HepG2 (cell line): Measurements from ENCODE around the gene RCE1. TPM values are rescaled to one million over a fixed set of nuclear protein-coding genes. Genes with fewer than 3 reads are reported as not detected.

Source experiments
- ATAC-seq: fragments of 200-7000 bp; cut with Tn5 transposase; 3 replicates; pipeline ENCODE4 v1.9.1; 2020; ENCODE audit warnings: mild to moderate bottlenecking, moderate library complexity
- BruUV-seq: library from RNA; stranded (reverse); fragments of 400-500 nt; replicated peaks from 2 replicates; lab custom pipeline; 2021; lab: Mats Ljungman, UMichigan
- CTCF ChIA-PET: fragments of 300-600 bp; formaldehyde crosslinking; extraction: SDS; loops from one replicate; lab custom pipeline; 2021; ENCODE audit warnings: low total read pairs, inconsistent platforms, low intra/inter-chr PET ratio; lab: Yijun Ruan, JAX
- POLR2A ChIA-PET: fragments of 350-600 bp; sonication (Branson Sonifier 250); formaldehyde crosslinking; loops from one replicate; lab custom pipeline; 2020; ENCODE audit warnings: antibody characterized with exemption, inconsistent platforms; lab: Yijun Ruan, JAX
- DNase-seq: peaks from one replicate; pipeline ENCODE4 v3.0.0-alpha.2; 2015; ENCODE audit warnings: low spot score
- FAIRE-seq: peaks from 3 replicates; lab custom pipeline; 2011; peaks lifted over from hg19 to GRCh38; lab: Jason Lieb, UNC
- H2AFZ ChIP-seq: one replicate; pipeline ENCODE4 v1.6.1; 2011; ENCODE audit warnings: low read length, inconsistent platforms
- H3K27ac ChIP-seq: fragments of 300-600 bp; 3 replicates; pipeline ENCODE4 v1.8.0; 2011; ENCODE audit warnings: mixed run types, mild to moderate bottlenecking, mixed read lengths, low read length, inconsistent platforms; ENCODE audit not compliant: insufficient read depth; ENCODE audit errors: extremely low read length
- H3K27me3 ChIP-seq, 2 experiments: fragments of 200-600 bp in 1 of 2; 2 replicates in 1 of 2; 3 replicates in 1 of 2; pipeline versions ENCODE4 v1.6.0 to v1.8.0; 2011; ENCODE audit warnings: low read length in 2 of 2, mild to moderate bottlenecking in 2 of 2, moderate library complexity in 2 of 2, inconsistent platforms in 1 of 2; ENCODE audit not compliant: insufficient read depth in 2 of 2, control insufficient read depth in 1 of 2
- H3K36me3 ChIP-seq, 2 experiments: fragments of 200-600 bp in 1 of 2; replicated peaks in 1 of 2; 2 replicates in 1 of 2; 3 replicates in 1 of 2; pipeline versions ENCODE4 v1.5.1 to v1.8.0; 2011; ENCODE audit warnings: low read length in 2 of 2, inconsistent platforms in 1 of 2; ENCODE audit not compliant: insufficient read depth in 2 of 2, control insufficient read depth in 1 of 2
- H3K4me1 ChIP-seq: 2 replicates; pipeline ENCODE4 v1.5.1; 2012; ENCODE audit warnings: low read length, inconsistent platforms; ENCODE audit not compliant: insufficient read depth
- H3K4me2 ChIP-seq: 2 replicates; pipeline ENCODE4 v1.6.0; 2011; ENCODE audit warnings: low read depth, low read length, inconsistent platforms
- H3K4me3 ChIP-seq, 3 experiments: fragments of 200-600 bp in 1 of 3; sonication (generic), shearing (Covaris generic) in 1 of 3; replicated peaks in 1 of 3; 2 replicates each; pipeline ENCODE4 v1.5.1; 2011 to 2016; ENCODE audit warnings: low read length in 3 of 3, inconsistent platforms in 2 of 3, low read depth in 2 of 3, mild to moderate bottlenecking in 2 of 3, control low read depth in 1 of 3, mixed read lengths in 1 of 3; ENCODE audit not compliant: insufficient read depth in 1 of 3
- H3K79me2 ChIP-seq: one replicate; pipeline ENCODE4 v1.6.1; 2011; ENCODE audit warnings: low read length, inconsistent platforms; ENCODE audit not compliant: insufficient read depth
- H3K9ac ChIP-seq: 2 replicates; pipeline ENCODE4 v1.6.0; 2011; ENCODE audit warnings: mild to moderate bottlenecking, low read depth, low read length, inconsistent platforms; ENCODE audit not compliant: insufficient read depth
- H3K9me3 ChIP-seq: 2 replicates; pipeline ENCODE4 v1.5.1; 2012; ENCODE audit warnings: mild to moderate bottlenecking, low read length
- H4K20me1 ChIP-seq: 2 replicates; pipeline ENCODE4 v1.6.0; 2011; ENCODE audit warnings: inconsistent platforms, mild to moderate bottlenecking, low read length, moderate library complexity; ENCODE audit not compliant: insufficient read depth
- AKAP8 ChIP-seq: sonication (generic); formaldehyde crosslinking; IDR thresholded peaks from 2 replicates; pipeline ENCODE4 v1.5.1; 2020; ENCODE audit warnings: mild to moderate bottlenecking, missing genetic modification reagents
- ELF3 ChIP-seq: IDR thresholded peaks from 2 replicates; pipeline ENCODE4 v1.6.1; 2016; ENCODE audit warnings: missing genetic modification reagents, missing compliant biosample characterization
- FIP1L1 ChIP-seq: fragments of 200-400 bp; formaldehyde crosslinking; IDR thresholded peaks from 2 replicates; pipeline ENCODE4 v1.6.1; 2018; ENCODE audit warnings: low read depth, mild to moderate bottlenecking, low read length, moderate library complexity, borderline replicate concordance; ENCODE audit not compliant: insufficient read depth
- GLI4 ChIP-seq: sonication (generic); formaldehyde crosslinking; IDR thresholded peaks from 2 replicates; pipeline ENCODE4 v1.5.1; 2020; ENCODE audit warnings: missing genetic modification reagents, mild to moderate bottlenecking, moderate library complexity, borderline replicate concordance
- HNRNPH1 ChIP-seq: fragments of 200-400 bp; formaldehyde crosslinking; optimal IDR thresholded peaks from 2 replicates; pipeline ENCODE3; 2017; ENCODE audit warnings: mild to moderate bottlenecking, low read depth, low read length
- KDM2A ChIP-seq: sonication (generic); formaldehyde crosslinking; IDR thresholded peaks from 2 replicates; pipeline ENCODE4 v1.4.0; 2020; ENCODE audit warnings: low read depth, missing genetic modification reagents, borderline replicate concordance
- NCOR1 ChIP-seq: fragments of 200-600 bp; sonication (generic); IDR thresholded peaks from 2 replicates; pipeline ENCODE4 v1.7.0; 2017; ENCODE audit warnings: antibody characterized with exemption, low read length, borderline replicate concordance
- NR2C2 ChIP-seq: sonication (generic); formaldehyde crosslinking; IDR thresholded peaks from 2 replicates; pipeline ENCODE4 v1.4.0; 2020; ENCODE audit warnings: missing genetic modification reagents, mild to moderate bottlenecking, moderate library complexity, borderline replicate concordance
- NR2F1 ChIP-seq, 2 experiments: fragments of 450-650 bp in 1 of 2; formaldehyde crosslinking in 1 of 2; IDR thresholded peaks; 2 replicates each; pipeline versions ENCODE4 v1.5.0 to v1.6.1; 2016 to 2020; ENCODE audit warnings: mild to moderate bottlenecking in 1 of 2, missing compliant biosample characterization in 1 of 2, missing genetic modification reagents in 1 of 2, moderate library complexity in 1 of 2
- SALL1 ChIP-seq: sonication (generic); formaldehyde crosslinking; IDR thresholded peaks from 2 replicates; pipeline ENCODE4 v1.8.0; 2022; ENCODE audit warnings: mild to moderate bottlenecking, missing genetic modification reagents
- U2AF1 ChIP-seq: fragments of 200-400 bp; formaldehyde crosslinking; optimal IDR thresholded peaks from 2 replicates; pipeline ENCODE3; 2017; ENCODE audit warnings: mild to moderate bottlenecking, low read depth, low read length
- ZKSCAN5 ChIP-seq: sonication (generic); formaldehyde crosslinking; IDR thresholded peaks from 2 replicates; pipeline ENCODE4 v1.5.1; 2020; ENCODE audit warnings: mild to moderate bottlenecking, missing genetic modification reagents
- ZNF546 ChIP-seq: sonication (generic); formaldehyde crosslinking; conservative IDR thresholded peaks from 2 replicates; pipeline ENCODE4 v1.8.1; 2023; ENCODE audit warnings: mild to moderate bottlenecking, missing genetic modification reagents
- ZNF572 ChIP-seq: sonication (generic); formaldehyde crosslinking; IDR thresholded peaks from 2 replicates; pipeline ENCODE4 v1.5.1; 2020; ENCODE audit warnings: mild to moderate bottlenecking, missing genetic modification reagents
- ZNF776 ChIP-seq: sonication (generic); formaldehyde crosslinking; IDR thresholded peaks from 2 replicates; pipeline ENCODE4 v1.4.0; 2020; ENCODE audit warnings: mild to moderate bottlenecking, missing genetic modification reagents
- ZNF788 ChIP-seq: sonication (generic); formaldehyde crosslinking; IDR thresholded peaks from 2 replicates; pipeline ENCODE4 v1.5.0; 2020; ENCODE audit warnings: mild to moderate bottlenecking, missing genetic modification reagents, borderline replicate concordance
- WGBS: methylation state at CpG from one replicate; pipeline ENCODE4 v1.1.6; 2017; ENCODE audit warnings: low lambda C conversion rate; 5-methylcytosine and 5-hydroxymethylcytosine counted together
- in situ Hi-C: cut with HindIII; loops from 2 replicates; pipeline ENCODE4 v1.10.0; 2017; ENCODE audit warnings: low pct_unique_long_range_greater_than_20kb; ENCODE audit not compliant: extremely low pct_ligation_motif_present
- intact Hi-C: fragments of 100-400 bp; cut with micrococcal nuclease; formaldehyde crosslinking; loops from one replicate; pipeline ENCODE4 v1.10.0; 2022; ENCODE audit not compliant: unreplicated experiment
- polyA plus RNA-seq, 8 experiments: library from polyadenylated mRNA; depleted of rRNA in 3 of 8; stranded (reverse) in 7 of 8; unstranded in 1 of 8; fragments of >200 nt; fragmentation: Illumina TruSeq in 4 of 8; extraction: Trizol in 4 of 8; gene quantifications; 2 replicates each; pipeline versions ENCODE4 v1.2.1 to v1.2.3, GENCODE V29; 2011 to 2016; ENCODE audit warnings: low read depth in 4 of 8, missing spikeins in 1 of 8, mixed read lengths in 1 of 8; ENCODE audit not compliant: insufficient read depth in 1 of 8
- total RNA-seq, 5 experiments: library from RNA; depleted of rRNA; stranded (reverse); fragments of >200 nt; fragmentation: Illumina TruSeq; extraction: Trizol; gene quantifications; 2 replicates each; pipeline ENCODE4 v1.2.3, GENCODE V29; 2016; ENCODE audit warnings: low read depth in 1 of 5
- TF ChIP-seq, protein P1 (sequence below): sonication (generic); formaldehyde crosslinking; IDR thresholded peaks from 2 replicates; pipeline ENCODE4 v1.4.0; 2020; ENCODE audit warnings: mild to moderate bottlenecking, missing genetic modification reagents
- TF ChIP-seq, protein P2 (sequence below): IDR thresholded peaks from 2 replicates; pipeline ENCODE4 v1.6.1; 2016; ENCODE audit warnings: missing compliant biosample characterization, missing genetic modification reagents, borderline replicate concordance
- TF ChIP-seq, protein P3 (sequence below): sonication (generic); formaldehyde crosslinking; conservative IDR thresholded peaks from 2 replicates; pipeline ENCODE4 v1.4.0; 2020; ENCODE audit warnings: missing genetic modification reagents

The RCE1 gene
- total and polyA plus RNA-seq, 2 of the 13 experiments (the other 11 are each of a cell fraction or from before 2014, with no cell fraction given) = 22.2 to 22.4 TPM

- Histone ChIP-seq H3K27me3 (no peaks in the 10 kb centered on the region; a peak in 1 of 5 replicates), H2AFZ (no peak overlapping the region), H3K4me3 (peak overlapping the region; percentile 87 to 99 (median 87)), H4K20me1 (peaks cover 6% of the 10 kb centered on the region; the same call in 1 of the 2 replicates), H3K27ac (peak overlapping the region; percentile 82), H3K79me2 (peaks cover 28% of the 10 kb centered on the region), H3K9ac (peak overlapping the region; percentile 96), H3K4me2 (peak overlapping the region; percentile 80), H3K4me1 (peaks cover 28% of the 10 kb centered on the region), H3K9me3 (no peaks in the 10 kb centered on the region), H3K36me3 (peaks cover 7 to 39% of the 10 kb centered on the region in 2 experiments)
- ChIA-PET POLR2A (interaction anchor here (0.7 to 4.2 kb wide), 16 partner anchors 8 to 405 kb away, joined by 3 to 24 read pairs (median 4); partner anchors contain the start of genes BBS1, MRPL11, PC and RBM14), CTCF (no interaction called here)
- intact Hi-C loops (loop anchor here (5.0 kb wide), 1 partner anchor 133 kb away; the partner anchor contains the start of gene C11orf86), in situ Hi-C loops (loop anchor here (10.0 to 25.0 kb wide), 3 partner anchors 131 to 432 kb away; partner anchors contain the start of genes C11orf86, CTSF and NPAS4)
- 40% methylated on average over 6 of the region's 16 CpGs for WGBS
- ATAC-seq (no peak), DNase-seq (peak; percentile 14), FAIRE-seq (no peak)
- TSS peak; percentile 69 for BruUV-seq
- no peak for TF ChIP-seq NR2F1 (CRISPR knock-in tag; IDR thresholded peaks at IDR 0.05)
- TF ChIP-seq NCOR1 = no peak
- TF ChIP-seq KDM2A (CRISPR knock-in tag) = peak; percentile 32; the same call in 1 of the 2 replicates
- 0 out of 2 replicates have a peak, but pooled peaks have one; percentile 4 for TF ChIP-seq SALL1 (CRISPR knock-in tag)
- TF ChIP-seq U2AF1 = peak; percentile 16
- 0 out of 2 replicates have a peak, but pooled peaks have one; percentile 41 for TF ChIP-seq ZNF572
- TF ChIP-seq, protein P1, sequence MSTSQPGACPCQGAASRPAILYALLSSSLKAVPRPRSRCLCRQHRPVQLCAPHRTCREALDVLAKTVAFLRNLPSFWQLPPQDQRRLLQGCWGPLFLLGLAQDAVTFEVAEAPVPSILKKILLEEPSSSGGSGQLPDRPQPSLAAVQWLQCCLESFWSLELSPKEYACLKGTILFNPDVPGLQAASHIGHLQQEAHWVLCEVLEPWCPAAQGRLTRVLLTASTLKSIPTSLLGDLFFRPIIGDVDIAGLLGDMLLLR (CRISPR knock-in tag) = 0 out of 2 replicates have a peak, but pooled peaks have one; percentile 0
- TF ChIP-seq HNRNPH1 = peak; percentile 38
- 0 out of 2 replicates have a peak, but pooled peaks have one; percentile 6 for TF ChIP-seq GLI4
- TF ChIP-seq, protein P2, sequence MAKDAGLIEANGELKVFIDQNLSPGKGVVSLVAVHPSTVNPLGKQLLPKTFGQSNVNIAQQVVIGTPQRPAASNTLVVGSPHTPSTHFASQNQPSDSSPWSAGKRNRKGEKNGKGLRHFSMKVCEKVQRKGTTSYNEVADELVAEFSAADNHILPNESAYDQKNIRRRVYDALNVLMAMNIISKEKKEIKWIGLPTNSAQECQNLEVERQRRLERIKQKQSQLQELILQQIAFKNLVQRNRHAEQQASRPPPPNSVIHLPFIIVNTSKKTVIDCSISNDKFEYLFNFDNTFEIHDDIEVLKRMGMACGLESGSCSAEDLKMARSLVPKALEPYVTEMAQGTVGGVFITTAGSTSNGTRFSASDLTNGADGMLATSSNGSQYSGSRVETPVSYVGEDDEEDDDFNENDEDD (CRISPR knock-in tag) = no peak
- no peak for TF ChIP-seq NR2C2 (CRISPR knock-in tag)
- peak; percentile 33; the same call in 1 of the 2 replicates for TF ChIP-seq ZNF546
- no peak for TF ChIP-seq ELF3 (CRISPR knock-in tag)
- TF ChIP-seq AKAP8 (CRISPR knock-in tag) = peak; percentile 13; the same call in 1 of the 2 replicates
- peak; percentile 45; the same call in 1 of the 2 replicates for TF ChIP-seq ZKSCAN5 (CRISPR knock-in tag)
- 0 out of 2 replicates have a peak, but pooled peaks have one; percentile 3 for TF ChIP-seq FIP1L1
- no peak for TF ChIP-seq ZNF776 (CRISPR knock-in tag)
- TF ChIP-seq, protein P3, sequence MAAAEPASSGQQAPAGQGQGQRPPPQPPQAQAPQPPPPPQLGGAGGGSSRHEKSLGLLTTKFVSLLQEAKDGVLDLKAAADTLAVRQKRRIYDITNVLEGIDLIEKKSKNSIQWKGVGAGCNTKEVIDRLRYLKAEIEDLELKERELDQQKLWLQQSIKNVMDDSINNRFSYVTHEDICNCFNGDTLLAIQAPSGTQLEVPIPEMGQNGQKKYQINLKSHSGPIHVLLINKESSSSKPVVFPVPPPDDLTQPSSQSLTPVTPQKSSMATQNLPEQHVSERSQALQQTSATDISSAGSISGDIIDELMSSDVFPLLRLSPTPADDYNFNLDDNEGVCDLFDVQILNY = 0 out of 2 replicates have a peak, but pooled peaks have one; percentile 4
- 0 out of 2 replicates have a peak, but pooled peaks have one; percentile 62 for TF ChIP-seq ZNF788 (CRISPR knock-in tag)
These were observed 695 bp downstream of the RCE1 start for GRCh38 chr11:66843776-66844495.
